K562 (cell line): ENCODE measurements around the gene ANO1.

Experiments used
- CHD1 ChIP-seq: fragments of 200-600 bp; sonication (generic); IDR thresholded peaks from one replicate; pipeline ENCODE4 v1.6.1; 2012; ENCODE audit warnings: mild to moderate bottlenecking, moderate library complexity, low read length, inconsistent platforms
- CREB1 ChIP-seq, 2 experiments: sonication (generic) in 1 of 2; formaldehyde crosslinking in 1 of 2; IDR thresholded peaks; 2 replicates each; pipeline versions ENCODE4 v1.6.1 to v1.8.0; 2012 to 2022; ENCODE audit warnings: inconsistent platforms in 1 of 2, mild to moderate bottlenecking in 1 of 2, missing genetic modification reagents in 1 of 2, moderate library complexity in 1 of 2
- CTCF ChIP-seq, 3 experiments: IDR thresholded peaks in 2 of 3; conservative IDR thresholded peaks in 1 of 3; 2 replicates each; pipeline ENCODE4 v1.5.1; 2011 to 2012; ENCODE audit warnings: low read length in 3 of 3, mild to moderate bottlenecking in 3 of 3, control low read depth in 2 of 3, improper control_type of control experiment in 1 of 3, inconsistent platforms in 1 of 3, low read depth in 1 of 3, mixed read lengths in 1 of 3, moderate library complexity in 1 of 3; ENCODE audit not compliant: insufficient read depth in 2 of 3
- MEF2A ChIP-seq: IDR thresholded peaks from 2 replicates; pipeline ENCODE4 v1.6.1; 2011; ENCODE audit warnings: low read depth, mild to moderate bottlenecking, low read length, moderate library complexity; ENCODE audit not compliant: control insufficient read depth
- ZNF384 ChIP-seq: IDR thresholded peaks from 2 replicates; pipeline ENCODE4 v1.6.1; 2012; ENCODE audit warnings: low read depth, low read length, improper control_type of control experiment

GRCh38 chr11:70113801-70114200 is 35.7 kb downstream of the ANO1 start:
- TF ChIP-seq CTCF (IDR thresholded peaks at IDR 0.05 in 2 of 3, conservative IDR thresholded peaks at IDR 0.05 in 1 of 3; ENCODE audit: insufficient read depth in 2 of 3, low read depth in 1 of 3, low read length in 3 of 3) = no peak
- TF ChIP-seq ZNF384 = no peak
- TF ChIP-seq CREB1 (IDR thresholded peaks at IDR 0.05) = no peak
- no peak for TF ChIP-seq CREB1 (CRISPR knock-in tag; IDR thresholded peaks at IDR 0.05)
- TF ChIP-seq CHD1 = no peak
- no peak for TF ChIP-seq MEF2A
